ENCODE measurements around the gene UVRAG. TPM values are rescaled to one million over a fixed set of nuclear protein-coding genes. Genes with fewer than 3 reads are reported as not detected.
A peak's percentile ranks its signal among the peaks of the same experiment; 100 is the strongest.
"Not testable (repeated sequence)": the region's sequence is repeated elsewhere in the genome, so short reads cannot be mapped to it uniquely, and the experiment has no call there.

Gene UVRAG
- total RNA-seq, 1 experiment from 2014 or later, result 13.0 TPM

GRCh38 chr11:75969626-75970308 is 154.8 kb downstream of the UVRAG start:
- Histone ChIP-seq H3K36me3 (ENCODE audit: low read depth, low read length) (no peaks in the 10 kb centered on the region), H2AFZ (ENCODE audit: low read length) (no peak overlapping the region), H3K27ac (ENCODE audit: low read length) (peak overlapping the region; percentile 94), H3K4me1 (ENCODE audit: insufficient read depth, low read length) (peaks cover 41% of the 10 kb centered on the region), H3K9ac (ENCODE audit: low read length) (peak overlapping the region; percentile 79), H3K4me2 (ENCODE audit: low read length) (peak overlapping the region; percentile 78), H4K20me1 (ENCODE audit: low read length) (no peaks in the 10 kb centered on the region), H3K79me2 (ENCODE audit: low read length) (peaks cover 9% of the 10 kb centered on the region; the same call in 1 of the 2 replicates), H3K9me2 (replicated peaks; ENCODE audit: low read length) (no peaks in the 10 kb centered on the region), H3K4me3 (ENCODE audit: low read length) (peak overlapping the region; percentile 14; the same call in 1 of the 2 replicates), H3K9me3 (ENCODE audit: low read length) (no peaks in the 10 kb centered on the region), H3F3A (ENCODE audit: low read length, unreplicated experiment) (peaks cover 7% of the 10 kb centered on the region), H3K27me3 (ENCODE audit: low read length) (no peaks in the 10 kb centered on the region)
- ChIA-PET CTCF (no interaction called here), POLR2A (ENCODE audit: unreplicated experiment) (interaction anchor here (0.6 kb wide), 1 partner anchor 66 kb away, joined by 3 read pairs; no protein-coding TSS in a partner anchor)
- BruUV-seq (replicated peaks), result no TSS peak
- intact Hi-C loops (cut with micrococcal nuclease), result loop anchor here (1.0 to 2.0 kb wide), 4 partner anchors 37 to 73 kb away; no protein-coding TSS in a partner anchor
- TF ChIP-seq CTCF (conservative IDR thresholded peaks at IDR 0.05; ENCODE audit: low read depth, low read length) (no peak), EZH2phosphoT487 (IDR thresholded peaks at IDR 0.05; ENCODE audit: borderline replicate concordance, low read length) (no peak), EZH2 (IDR thresholded peaks at IDR 0.05; ENCODE audit: low read length, unreplicated experiment) (no peak)
- DNase-seq (peak; percentile 94), ATAC-seq (peak; percentile 82)

DNA sequence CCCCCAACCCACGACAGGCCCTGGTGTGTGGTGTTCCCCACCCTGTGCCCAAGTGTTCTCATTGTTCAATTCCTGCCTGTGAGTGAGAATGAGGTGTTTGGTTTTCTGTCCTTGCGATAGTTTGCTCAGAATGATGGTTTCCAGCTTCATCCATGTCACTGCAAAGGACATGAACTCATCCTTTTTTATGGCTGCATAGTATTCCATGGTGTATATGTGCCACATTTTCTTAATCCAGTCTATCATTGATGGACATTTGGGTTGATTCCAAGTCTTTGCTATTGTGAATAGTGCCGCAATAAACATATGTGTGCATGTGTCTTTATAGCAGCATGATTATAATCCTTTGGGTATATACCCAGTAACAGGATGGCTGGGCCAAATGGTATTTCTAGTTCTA is 158.7 kb downstream of the UVRAG start:
- ATAC-seq; H3K9me3 ChIP-seq (ENCODE audit: low read length); H3K79me2 ChIP-seq (ENCODE audit: low read length); DNase-seq; H3K9ac ChIP-seq (ENCODE audit: low read length); H3K36me3 ChIP-seq (ENCODE audit: low read depth, low read length); H3K4me2 ChIP-seq (ENCODE audit: low read length); H3F3A ChIP-seq (ENCODE audit: low read length, unreplicated experiment); H3K27ac ChIP-seq (ENCODE audit: low read length); H3K27me3 ChIP-seq (ENCODE audit: low read length); H3K9me2 ChIP-seq (replicated peaks; ENCODE audit: low read length); POLR2A ChIA-PET (ENCODE audit: unreplicated experiment); H2AFZ ChIP-seq (ENCODE audit: low read length); H3K4me3 ChIP-seq (ENCODE audit: low read length); BruUV-seq (replicated peaks); intact Hi-C loops (cut with micrococcal nuclease); CTCF ChIA-PET; H4K20me1 ChIP-seq (ENCODE audit: low read length): not testable (repeated sequence)
- peaks cover 14% of the 10 kb centered on the region for H3K4me1 ChIP-seq (ENCODE audit: insufficient read depth, low read length)

DNA sequence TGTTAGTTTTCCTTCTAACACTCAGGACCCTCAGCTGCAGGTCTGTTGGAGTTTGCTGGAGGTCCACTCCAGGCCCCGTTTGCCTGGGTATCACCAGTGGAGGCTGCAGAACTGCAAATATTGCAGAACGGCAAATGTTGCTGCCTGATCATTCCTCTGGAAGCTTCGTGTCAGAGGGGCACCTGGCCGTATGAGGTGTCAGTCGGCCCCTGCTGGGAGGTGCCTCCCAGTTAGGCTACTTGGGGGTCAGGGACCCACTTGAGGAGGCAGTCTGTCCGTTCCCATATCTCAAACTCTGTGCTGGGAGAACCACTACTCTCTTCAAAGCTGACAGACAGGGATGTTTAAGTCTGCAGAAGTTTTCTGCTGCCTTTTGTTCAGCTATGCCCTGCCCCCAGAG is 164.1 kb downstream of the UVRAG start:
- H3F3A ChIP-seq (ENCODE audit: low read length, unreplicated experiment); intact Hi-C loops (cut with micrococcal nuclease); H3K79me2 ChIP-seq (ENCODE audit: low read length); POLR2A ChIA-PET (ENCODE audit: unreplicated experiment); H3K27ac ChIP-seq (ENCODE audit: low read length); H3K9me2 ChIP-seq (replicated peaks; ENCODE audit: low read length); ATAC-seq; H3K9ac ChIP-seq (ENCODE audit: low read length); H3K4me2 ChIP-seq (ENCODE audit: low read length); H3K9me3 ChIP-seq (ENCODE audit: low read length); H3K36me3 ChIP-seq (ENCODE audit: low read depth, low read length); H3K4me1 ChIP-seq (ENCODE audit: insufficient read depth, low read length); BruUV-seq (replicated peaks); H4K20me1 ChIP-seq (ENCODE audit: low read length); H2AFZ ChIP-seq (ENCODE audit: low read length); DNase-seq; H3K4me3 ChIP-seq (ENCODE audit: low read length); CTCF ChIA-PET; H3K27me3 ChIP-seq (ENCODE audit: low read length): not testable (repeated sequence)

DNA sequence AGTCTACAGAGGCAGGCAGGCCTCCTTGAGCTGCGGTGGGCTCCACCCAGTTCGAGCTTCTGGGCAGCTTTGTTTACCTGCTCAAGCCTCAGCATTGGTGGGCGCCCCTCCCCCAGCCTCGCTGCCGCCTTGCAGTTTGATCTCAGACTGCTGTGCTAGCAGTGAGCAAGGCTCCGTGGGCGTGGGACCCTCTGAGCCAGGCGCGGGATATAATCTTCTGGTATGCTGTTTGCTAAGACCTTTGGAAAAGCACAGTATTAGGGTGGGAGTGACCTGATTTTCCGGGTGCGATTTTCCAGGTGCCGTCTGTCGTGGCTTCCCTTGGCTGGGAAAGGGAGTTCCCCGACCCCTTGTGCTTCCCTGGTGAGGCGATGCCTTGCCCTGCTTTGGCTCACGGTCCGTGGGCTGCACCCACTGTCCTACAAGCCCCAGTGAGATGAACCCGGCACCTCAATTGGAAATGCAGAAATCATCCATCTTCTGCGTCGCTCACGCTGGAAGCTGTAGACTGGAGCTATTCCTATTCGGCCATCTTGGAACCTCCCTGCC is 164.5 kb downstream of the UVRAG start:
- H3K9ac ChIP-seq (ENCODE audit: low read length); H3K79me2 ChIP-seq (ENCODE audit: low read length); H3K4me3 ChIP-seq (ENCODE audit: low read length); H4K20me1 ChIP-seq (ENCODE audit: low read length); H3K4me1 ChIP-seq (ENCODE audit: insufficient read depth, low read length); H3F3A ChIP-seq (ENCODE audit: low read length, unreplicated experiment); H3K27ac ChIP-seq (ENCODE audit: low read length); BruUV-seq (replicated peaks); ATAC-seq; H3K27me3 ChIP-seq (ENCODE audit: low read length); DNase-seq; CTCF ChIA-PET; H3K9me2 ChIP-seq (replicated peaks; ENCODE audit: low read length); POLR2A ChIA-PET (ENCODE audit: unreplicated experiment); H2AFZ ChIP-seq (ENCODE audit: low read length); intact Hi-C loops (cut with micrococcal nuclease); H3K9me3 ChIP-seq (ENCODE audit: low read length); H3K4me2 ChIP-seq (ENCODE audit: low read length): not testable (repeated sequence)
- peaks cover 11% of the 10 kb centered on the region; the same call in 1 of the 2 replicates for H3K36me3 ChIP-seq (ENCODE audit: low read depth, low read length)

All from PC-3 (cell line).